DND-41 (cell line): ENCODE measurements around the gene CFAP68.

Experiments
- EZH2 ChIP-seq: IDR thresholded peaks from 3 replicates; pipeline ENCODE4 v1.6.1; 2012; ENCODE audit warnings: borderline replicate concordance, low read depth, mild to moderate bottlenecking, moderate library complexity, low read length, inconsistent platforms; ENCODE audit not compliant: severe bottlenecking
- TF ChIP-seq, protein P1 (sequence below): IDR thresholded peaks from 2 replicates; pipeline ENCODE4 v1.5.1; 2012; ENCODE audit warnings: borderline replicate concordance, low read length, moderate library complexity, mild to moderate bottlenecking; ENCODE audit not compliant: poor library complexity, severe bottlenecking; ENCODE audit errors: extremely low read depth

DNA sequence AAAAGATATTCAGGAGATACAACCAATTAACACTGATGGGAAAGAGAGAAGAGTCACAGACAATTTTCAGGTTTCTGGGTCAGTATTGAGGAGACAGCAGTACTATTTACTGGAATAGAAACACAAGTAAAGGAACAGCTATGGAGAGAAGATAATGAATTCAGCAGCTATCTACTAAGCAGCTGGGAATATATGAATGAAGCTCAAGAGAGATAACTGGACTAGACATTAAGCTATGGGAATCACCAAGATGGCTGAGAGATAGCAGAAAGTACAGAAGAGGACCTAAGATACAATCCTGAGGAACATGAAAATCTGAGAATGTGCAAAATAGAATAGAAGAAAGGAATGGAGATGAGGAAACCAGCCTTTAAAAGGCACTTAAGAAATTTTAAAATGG, 23.8 kb upstream of the CFAP68 start:
- TF ChIP-seq, protein P1, sequence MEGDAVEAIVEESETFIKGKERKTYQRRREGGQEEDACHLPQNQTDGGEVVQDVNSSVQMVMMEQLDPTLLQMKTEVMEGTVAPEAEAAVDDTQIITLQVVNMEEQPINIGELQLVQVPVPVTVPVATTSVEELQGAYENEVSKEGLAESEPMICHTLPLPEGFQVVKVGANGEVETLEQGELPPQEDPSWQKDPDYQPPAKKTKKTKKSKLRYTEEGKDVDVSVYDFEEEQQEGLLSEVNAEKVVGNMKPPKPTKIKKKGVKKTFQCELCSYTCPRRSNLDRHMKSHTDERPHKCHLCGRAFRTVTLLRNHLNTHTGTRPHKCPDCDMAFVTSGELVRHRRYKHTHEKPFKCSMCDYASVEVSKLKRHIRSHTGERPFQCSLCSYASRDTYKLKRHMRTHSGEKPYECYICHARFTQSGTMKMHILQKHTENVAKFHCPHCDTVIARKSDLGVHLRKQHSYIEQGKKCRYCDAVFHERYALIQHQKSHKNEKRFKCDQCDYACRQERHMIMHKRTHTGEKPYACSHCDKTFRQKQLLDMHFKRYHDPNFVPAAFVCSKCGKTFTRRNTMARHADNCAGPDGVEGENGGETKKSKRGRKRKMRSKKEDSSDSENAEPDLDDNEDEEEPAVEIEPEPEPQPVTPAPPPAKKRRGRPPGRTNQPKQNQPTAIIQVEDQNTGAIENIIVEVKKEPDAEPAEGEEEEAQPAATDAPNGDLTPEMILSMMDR: no peak
- TF ChIP-seq EZH2: no peak
